GM21381 (cell line): ENCODE results near the gene DUSP8.
"Not testable (repeated sequence)": the region's sequence is repeated elsewhere in the genome, so short reads cannot be mapped to it uniquely, and the experiment has no call there.

Experiments used
- ATAC-seq: cut with Tn5 transposase; IDR thresholded peaks from one replicate; pipeline ENCODE4 v1.9.1; 2021; ENCODE audit warnings: mild to moderate bottlenecking, moderate library complexity; ENCODE audit not compliant: unreplicated experiment

DUSP8 gene

GRCh38 chr11:1572197-1573076, at the start of gene DUSP8:
Gene DUSP8, minus strand, starts transcription at chr11:1572271. Its CDS starts 6,445 bp downstream, at chr11:1565826.
- peak; percentile 59 for ATAC-seq

GRCh38 chr11:1619449-1619848, 47.4 kb upstream of the DUSP8 start:
- no peak for ATAC-seq

GRCh38 chr11:1618231-1618630, 46.2 kb upstream of the DUSP8 start:
- ATAC-seq, result no peak

GRCh38 chr11:1608363-1608762, 36.3 kb upstream of the DUSP8 start, which contains the start of gene KRTAP5-3:
Gene KRTAP5-3, minus strand, starts transcription at chr11:1608463. Its CDS starts 78 bp downstream, at chr11:1608385.
- no peak for ATAC-seq

GRCh38 chr11:1607901-1608300, 35.8 kb upstream of the DUSP8 start:
- not testable (repeated sequence) for ATAC-seq

GRCh38 chr11:1607156-1607845, 35.2 kb upstream of the DUSP8 start:
- not testable (repeated sequence) for ATAC-seq

- peak; percentile 83 for ATAC-seq
Observed at GRCh38 chr11:1605923-1606322, 33.9 kb upstream of the DUSP8 start.

- no peak for ATAC-seq
Observed at GRCh38 chr11:1604711-1605110, 32.6 kb upstream of the DUSP8 start.

GRCh38 chr11:1604181-1604580, 32.1 kb upstream of the DUSP8 start:
- no peak for ATAC-seq

- no peak for ATAC-seq
Observed at GRCh38 chr11:1603629-1604028, 31.6 kb upstream of the DUSP8 start.

GRCh38 chr11:1601663-1602062, 29.6 kb upstream of the DUSP8 start:
- ATAC-seq, result not testable (repeated sequence)

GRCh38 chr11:1600626-1601025, 28.6 kb upstream of the DUSP8 start:
- ATAC-seq, result no peak

GRCh38 chr11:1598816-1599215, 26.7 kb upstream of the DUSP8 start:
- ATAC-seq, result no peak

GRCh38 chr11:1598406-1598805, 26.3 kb upstream of the DUSP8 start:
- ATAC-seq, result not testable (repeated sequence)

- ATAC-seq, result no peak
Observed at GRCh38 chr11:1597994-1598380, 25.9 kb upstream of the DUSP8 start, which contains the start of gene KRTAP5-2. Gene KRTAP5-2, minus strand, starts transcription at chr11:1598294. Its CDS starts 44 bp downstream, at chr11:1598250.

- ATAC-seq, result no peak
Observed at GRCh38 chr11:1597331-1597993, 25.4 kb upstream of the DUSP8 start.

- ATAC-seq, result not testable (repeated sequence)
Observed at GRCh38 chr11:1596576-1597121, 24.6 kb upstream of the DUSP8 start.

GRCh38 chr11:1595994-1596575, 24.0 kb upstream of the DUSP8 start:
- not testable (repeated sequence) for ATAC-seq

GRCh38 chr11:1592628-1593027, 20.6 kb upstream of the DUSP8 start:
- ATAC-seq, result no peak

GRCh38 chr11:1589996-1590395, 17.9 kb upstream of the DUSP8 start:
- no peak for ATAC-seq
